HG03439 (cell line): ENCODE measurements around the gene ATL3.
"Not testable (repeated sequence)": the region's sequence is repeated elsewhere in the genome, so short reads cannot be mapped to it uniquely, and the experiment has no call there.

ENCODE experiments used
- ATAC-seq: cut with Tn5 transposase; IDR thresholded peaks from one replicate; pipeline ENCODE4 v1.9.1; 2021; ENCODE audit warnings: mild to moderate bottlenecking, moderate library complexity; ENCODE audit not compliant: unreplicated experiment

Gene ATL3, protein sequence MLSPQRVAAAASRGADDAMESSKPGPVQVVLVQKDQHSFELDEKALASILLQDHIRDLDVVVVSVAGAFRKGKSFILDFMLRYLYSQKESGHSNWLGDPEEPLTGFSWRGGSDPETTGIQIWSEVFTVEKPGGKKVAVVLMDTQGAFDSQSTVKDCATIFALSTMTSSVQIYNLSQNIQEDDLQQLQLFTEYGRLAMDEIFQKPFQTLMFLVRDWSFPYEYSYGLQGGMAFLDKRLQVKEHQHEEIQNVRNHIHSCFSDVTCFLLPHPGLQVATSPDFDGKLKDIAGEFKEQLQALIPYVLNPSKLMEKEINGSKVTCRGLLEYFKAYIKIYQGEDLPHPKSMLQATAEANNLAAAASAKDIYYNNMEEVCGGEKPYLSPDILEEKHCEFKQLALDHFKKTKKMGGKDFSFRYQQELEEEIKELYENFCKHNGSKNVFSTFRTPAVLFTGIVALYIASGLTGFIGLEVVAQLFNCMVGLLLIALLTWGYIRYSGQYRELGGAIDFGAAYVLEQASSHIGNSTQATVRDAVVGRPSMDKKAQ

DNA sequence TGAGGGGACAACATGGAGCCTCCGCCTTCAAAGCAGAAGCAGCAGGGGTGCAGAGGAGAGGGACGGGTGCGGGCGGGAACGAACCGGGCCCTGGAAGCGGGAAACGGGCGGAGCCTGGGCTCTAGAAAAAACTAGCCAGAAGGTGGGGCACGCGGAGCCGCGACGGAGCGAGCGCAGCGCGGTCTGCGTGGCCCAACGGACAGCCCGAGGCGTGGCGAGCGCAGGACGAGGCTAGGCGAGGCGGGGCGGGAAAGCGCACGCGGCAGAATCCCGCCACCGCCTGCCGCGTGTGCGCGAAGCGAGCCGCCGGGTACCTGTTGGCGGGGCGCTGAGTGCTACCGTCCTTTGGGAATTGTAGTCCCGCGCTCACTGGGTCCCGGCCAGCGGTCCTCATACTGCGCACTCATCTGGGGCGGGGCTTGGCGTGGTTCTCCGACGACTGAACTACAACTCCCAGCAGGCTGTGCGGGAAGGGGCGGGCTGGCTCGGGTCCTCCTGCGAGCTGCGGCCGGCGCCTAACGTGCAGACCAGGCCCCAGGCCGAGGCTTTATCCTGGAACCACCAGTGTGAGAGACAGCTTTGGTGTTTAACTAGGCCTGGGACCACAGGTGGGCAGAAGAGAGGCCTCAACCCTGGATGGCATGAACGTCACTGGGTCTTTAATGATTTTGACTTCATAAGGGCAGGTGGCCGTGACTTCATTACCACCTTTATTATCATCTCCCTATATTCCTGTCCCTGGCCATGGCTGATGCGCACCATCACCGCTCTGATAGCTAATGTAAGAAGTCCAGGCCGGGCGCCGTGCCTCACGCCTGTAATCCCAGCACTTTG is at the start of gene ATL3:
TSS of gene ATL3 (minus strand) at position 55 of the 834 bp plus-strand sequence. CDS start at position 14, 41 bp downstream.
- peak; percentile 77 for ATAC-seq

DNA sequence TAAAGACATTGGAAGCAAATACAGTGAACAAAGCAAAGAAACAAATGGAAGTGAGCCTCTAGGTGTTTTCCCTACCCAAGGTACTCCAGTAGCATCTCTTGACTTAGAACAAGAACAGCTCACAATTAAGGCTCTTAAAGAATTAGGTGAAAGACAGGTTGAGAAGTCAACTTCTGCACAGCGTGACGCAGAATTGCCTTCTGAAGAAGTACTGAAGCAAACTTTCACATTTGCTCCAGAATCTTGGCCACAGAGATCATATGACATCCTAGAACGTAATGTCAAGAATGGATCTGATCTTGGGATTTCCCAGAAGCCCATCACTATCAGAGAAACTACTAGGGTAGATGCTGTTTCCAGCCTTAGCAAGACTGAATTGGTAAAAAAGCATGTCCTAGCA is 49.4 kb upstream of the ATL3 start:
- no peak for ATAC-seq

DNA sequence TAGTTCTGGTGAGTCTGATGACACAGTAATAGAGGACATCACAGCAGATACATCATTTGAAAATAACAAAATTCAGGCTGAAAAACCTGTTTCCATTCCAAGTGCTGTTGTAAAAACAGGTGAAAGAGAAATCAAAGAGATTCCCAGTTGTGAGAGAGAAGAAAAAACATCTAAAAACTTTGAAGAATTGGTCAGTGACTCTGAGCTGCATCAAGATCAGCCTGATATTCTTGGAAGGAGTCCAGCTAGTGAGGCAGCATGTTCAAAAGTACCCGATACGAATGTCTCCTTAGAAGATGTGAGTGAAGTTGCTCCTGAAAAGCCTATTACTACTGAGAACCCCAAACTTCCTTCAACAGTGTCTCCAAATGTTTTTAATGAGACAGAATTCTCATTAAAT is 48.8 kb upstream of the ATL3 start:
- ATAC-seq = no peak

DNA sequence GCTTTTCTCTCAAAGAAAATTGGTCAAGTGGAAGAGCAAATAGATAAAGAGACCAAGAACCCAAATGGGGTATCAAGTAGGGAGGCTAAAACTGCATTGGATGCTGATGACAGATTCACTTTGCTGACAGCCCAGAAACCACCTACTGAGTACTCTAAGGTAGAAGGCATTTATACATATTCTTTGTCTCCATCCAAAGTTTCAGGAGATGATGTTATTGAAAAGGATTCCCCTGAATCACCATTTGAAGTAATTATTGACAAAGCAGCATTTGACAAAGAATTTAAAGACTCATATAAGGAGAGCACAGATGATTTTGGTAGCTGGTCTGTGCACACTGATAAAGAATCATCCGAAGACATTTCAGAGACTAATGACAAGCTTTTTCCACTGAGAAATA is 47.8 kb upstream of the ATL3 start:
- no peak for ATAC-seq

DNA sequence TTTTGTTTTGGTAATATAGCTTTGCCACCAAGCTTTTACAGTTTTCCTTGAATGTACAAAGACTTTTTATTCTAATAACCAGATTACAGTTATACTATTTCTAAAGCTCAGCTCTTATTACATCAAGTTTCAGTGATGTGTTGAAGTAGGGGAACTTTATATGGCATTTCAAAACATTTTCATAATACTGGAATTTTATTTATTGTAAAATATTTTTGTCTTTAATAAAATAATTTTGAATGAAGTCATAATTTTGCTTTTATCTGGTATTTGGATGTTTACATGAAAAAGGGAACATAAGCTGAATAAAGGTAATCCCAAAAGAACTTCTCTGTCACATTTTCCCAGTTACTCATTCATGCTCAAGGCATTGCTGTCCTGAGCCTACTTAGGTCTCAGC is 44.9 kb upstream of the ATL3 start:
- no peak for ATAC-seq

DNA sequence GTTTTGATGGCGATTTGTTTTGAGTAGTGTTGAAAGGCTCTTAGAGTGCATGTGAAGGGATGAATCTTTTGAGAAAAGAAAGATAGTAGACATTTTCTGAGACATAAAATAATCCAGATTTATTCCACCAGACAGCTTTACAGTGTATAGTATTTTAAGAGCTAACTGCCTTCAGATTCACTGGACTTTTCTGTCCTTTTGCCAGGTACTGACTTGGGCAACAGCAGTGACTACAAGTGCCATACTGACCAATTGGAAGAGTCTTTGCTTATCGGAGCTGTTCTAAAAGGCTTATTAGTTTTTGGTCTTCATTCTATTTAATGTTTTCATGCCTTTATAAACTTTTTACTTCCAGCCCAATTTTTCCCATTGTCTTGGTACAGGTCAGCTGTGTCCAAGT is 42.6 kb upstream of the ATL3 start:
- no peak for ATAC-seq

DNA sequence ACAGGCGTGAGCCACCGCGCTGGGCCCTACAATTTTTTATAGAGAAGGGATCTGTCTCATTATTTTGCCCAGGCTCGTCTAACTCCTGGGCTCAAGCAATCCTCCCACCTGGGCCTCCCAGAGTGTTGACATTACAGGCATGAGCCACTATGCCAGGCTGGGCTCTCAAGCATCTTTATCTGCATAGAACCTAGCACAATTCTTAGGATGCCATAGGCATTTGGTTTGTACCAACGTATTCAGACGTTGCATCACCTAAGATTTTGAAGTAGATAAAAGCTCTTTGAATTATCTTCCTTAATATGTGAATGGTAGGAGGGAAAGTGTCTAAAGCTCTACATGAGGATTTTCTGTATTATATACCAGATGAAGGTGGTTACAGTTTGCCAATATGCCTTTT is 40.7 kb upstream of the ATL3 start:
- no peak for ATAC-seq

DNA sequence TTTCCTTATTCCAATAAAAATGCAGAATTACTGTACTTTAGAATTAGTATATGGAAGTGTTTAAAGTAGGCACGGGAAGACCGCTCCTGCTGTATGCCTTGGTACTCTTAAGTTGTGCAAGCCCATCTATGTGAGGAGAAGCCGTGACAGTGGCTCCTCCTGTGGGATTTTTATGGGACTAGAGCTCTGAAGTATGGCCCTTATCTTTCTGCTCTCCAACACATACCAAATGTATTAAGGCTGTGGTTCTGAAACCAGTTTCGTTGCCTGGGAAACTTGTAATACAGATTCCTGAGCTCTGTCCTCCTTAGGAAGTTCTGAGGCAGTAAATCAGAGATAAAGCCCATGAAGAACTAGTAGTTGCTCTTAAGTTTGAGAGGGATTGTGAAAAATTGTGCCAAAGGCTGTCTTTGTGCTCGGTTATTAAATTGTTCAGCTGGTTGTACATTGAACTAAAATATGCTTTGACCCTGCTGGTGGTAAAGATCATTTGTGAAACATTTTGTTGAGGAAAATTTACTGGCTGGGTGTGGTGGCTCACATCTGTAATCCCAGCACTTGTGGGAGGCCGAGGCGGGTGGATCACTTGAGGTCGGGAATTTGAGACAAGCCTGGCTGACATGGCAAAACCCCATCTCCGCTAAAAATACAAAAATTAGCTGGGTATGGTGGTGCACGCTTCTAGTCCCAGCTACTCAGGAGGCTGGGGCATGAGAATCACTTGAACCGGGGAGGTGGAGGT is 39.5 kb upstream of the ATL3 start:
- ATAC-seq = no peak

DNA sequence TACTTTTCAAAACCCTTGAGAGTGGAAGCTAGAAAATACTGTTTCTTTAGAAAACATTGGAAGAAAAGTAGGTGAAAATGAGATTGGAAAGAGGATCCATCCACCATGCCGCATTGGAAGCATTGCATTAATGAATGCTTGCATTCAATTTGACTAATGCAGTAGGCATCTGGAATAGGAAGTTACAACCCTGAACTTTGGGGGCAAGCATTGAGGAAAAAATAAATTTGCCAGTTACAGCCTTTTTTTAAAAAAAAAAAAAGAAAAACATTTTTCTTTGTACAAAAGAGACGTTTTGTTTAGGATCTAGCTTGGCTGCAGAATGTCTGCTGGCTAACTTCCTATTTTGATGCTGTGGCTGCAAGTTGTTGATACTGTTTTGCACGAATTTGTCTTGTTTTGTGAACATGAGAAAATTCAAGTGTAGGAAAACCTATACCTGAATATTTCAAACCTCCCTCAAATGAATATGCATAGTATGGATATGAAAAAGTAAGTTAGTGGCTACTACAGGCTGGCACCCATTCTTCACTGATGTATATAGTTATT is 38.2 kb upstream of the ATL3 start:
- no peak for ATAC-seq

DNA sequence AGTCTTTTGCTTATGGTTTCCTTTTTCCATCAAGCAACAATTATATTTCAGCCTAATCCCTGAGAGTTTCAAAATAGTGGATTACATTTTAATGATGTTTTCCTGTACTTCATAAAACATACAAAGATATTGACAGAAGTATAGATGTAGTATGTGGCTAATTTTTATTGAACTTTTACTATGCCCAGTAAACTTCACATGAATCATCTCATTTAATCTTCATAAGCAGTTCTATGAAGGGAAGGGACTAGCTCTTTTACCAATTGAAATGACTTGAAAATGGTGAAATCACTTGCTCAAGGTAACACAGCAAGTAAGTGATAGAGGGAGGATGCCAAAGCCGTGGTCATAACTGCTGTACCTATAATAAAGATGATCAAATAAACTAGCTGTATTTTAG is 37.6 kb upstream of the ATL3 start:
- no peak for ATAC-seq

DNA sequence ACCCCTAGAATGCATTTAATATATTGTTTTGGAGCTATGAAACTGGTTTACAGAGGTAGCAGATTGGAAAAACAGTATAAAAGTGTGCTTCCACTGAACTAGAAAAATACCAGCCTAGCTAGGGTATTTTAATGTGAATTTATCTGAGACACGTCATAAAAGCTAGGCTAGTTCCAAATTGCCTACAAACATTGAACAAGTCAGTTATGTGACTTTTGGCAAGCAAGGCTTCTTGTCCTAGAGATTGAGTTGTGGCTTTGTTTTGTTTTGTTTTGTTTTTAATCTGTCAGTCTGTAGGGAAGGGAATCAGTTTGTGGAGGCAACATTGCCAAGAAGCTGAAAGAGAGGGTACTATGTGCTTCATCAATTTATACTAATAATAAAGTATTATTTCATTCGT is 34.4 kb upstream of the ATL3 start:
- ATAC-seq = no peak

DNA sequence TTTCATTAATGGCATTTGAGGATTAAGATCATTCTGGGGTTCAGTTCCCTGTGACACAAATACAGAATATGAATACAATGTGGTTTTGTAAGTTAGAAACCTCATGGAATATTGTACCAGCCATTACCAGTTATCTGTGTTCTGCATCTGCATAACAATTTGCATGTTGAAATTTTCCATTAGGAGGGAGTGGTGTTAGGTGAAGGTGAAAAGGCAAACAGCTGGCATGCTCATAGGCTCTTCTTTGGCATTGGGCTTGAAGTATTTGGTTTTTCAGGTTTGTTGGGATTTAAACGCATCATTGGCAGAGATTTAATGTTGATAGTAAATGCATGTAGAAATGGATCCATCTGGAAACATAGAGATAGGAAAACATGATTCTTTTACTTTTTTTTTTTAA is 28.7 kb upstream of the ATL3 start:
- no peak for ATAC-seq

DNA sequence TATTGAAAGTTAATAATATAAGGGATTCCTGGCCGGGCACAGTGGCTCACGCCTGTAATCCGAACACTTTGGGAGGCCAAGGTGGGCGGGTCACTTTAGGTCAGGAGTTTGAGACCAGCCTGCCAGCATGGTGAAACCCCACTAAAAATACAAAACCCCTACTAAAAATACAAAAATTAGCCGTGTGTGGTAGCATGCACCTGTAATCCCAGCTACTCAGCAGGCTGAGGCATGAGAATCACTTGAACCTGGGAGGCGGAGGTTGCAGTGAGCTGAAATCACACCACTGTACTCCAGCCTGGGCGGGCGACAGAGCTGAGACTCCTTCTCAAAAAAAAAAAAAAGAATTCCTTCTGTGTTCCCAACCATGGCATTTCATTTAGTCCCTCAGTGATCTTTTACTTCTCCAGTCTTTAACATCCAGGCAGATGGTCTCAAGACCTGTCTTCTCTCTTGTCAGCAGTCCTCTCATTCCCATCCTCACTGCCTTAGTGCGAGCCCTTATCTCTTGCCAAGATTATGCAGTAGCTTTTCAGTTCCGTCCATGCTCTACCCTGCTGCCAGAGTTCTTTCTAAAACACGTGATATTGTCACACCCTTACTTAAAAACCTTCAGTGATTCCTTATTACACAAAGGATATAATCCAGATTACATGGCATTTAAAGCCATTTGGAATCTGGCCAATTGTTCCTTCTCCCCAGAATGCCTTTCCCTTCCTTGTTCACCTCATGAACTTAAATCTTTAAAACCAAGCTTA is 28.0 kb upstream of the ATL3 start:
- no peak for ATAC-seq

DNA sequence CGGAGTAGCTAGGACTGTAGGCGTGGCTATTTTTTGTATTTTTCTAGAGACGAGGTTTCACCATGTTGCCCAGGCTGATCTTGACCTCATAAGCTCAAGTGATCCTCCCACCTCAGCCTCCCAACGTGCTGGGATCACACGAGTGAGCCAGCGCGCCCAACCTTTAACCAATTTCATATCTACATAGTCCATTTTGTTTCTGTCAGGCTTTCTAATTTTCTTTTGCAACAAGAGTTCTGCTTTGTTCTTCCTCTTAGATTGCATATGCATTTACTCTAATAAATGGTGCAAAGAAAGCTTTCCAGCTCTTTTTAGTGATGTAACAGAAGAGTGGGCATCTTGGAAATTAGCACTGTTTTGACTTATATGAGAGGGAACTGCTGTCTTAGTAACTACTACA is 23.4 kb upstream of the ATL3 start:
- no peak for ATAC-seq

DNA sequence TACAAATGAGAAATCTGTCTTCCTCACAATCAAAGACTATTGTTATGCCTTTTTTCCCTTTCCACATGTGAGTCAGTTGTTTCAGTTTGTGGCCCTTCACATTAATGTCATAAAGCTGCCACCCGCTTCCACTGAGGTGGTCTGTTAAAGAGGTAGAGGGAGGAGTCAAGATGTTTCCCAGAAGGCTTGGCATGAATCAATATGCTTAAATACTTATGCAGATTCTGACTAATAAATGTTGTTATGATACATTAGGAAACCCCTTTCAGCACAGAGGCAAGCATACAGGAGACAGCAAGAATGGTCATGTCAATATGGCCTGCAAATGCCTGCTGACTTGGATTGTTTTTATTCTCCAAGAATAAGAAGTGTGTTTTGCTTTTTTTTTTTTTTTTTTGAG is 16.7 kb upstream of the ATL3 start:
- ATAC-seq = no peak

DNA sequence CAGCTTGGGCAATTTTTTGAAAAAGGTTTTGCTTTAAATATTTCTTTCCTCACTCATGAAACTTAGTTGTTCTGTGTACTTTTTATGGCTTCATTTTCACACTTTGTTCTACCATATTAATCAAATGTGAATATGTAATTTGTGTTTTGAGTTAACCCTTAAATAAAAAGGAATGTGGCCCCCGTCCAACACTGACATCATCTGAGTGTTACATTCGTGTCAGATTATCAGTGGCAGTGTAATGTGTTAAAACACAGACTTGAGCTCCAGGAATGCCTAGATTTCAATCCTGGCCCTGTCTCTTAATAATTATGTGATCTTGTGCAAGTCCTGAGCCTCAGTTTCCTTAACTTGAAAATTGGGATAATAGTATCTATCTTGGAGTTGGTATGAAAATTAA is 15.8 kb upstream of the ATL3 start:
- no peak for ATAC-seq

DNA sequence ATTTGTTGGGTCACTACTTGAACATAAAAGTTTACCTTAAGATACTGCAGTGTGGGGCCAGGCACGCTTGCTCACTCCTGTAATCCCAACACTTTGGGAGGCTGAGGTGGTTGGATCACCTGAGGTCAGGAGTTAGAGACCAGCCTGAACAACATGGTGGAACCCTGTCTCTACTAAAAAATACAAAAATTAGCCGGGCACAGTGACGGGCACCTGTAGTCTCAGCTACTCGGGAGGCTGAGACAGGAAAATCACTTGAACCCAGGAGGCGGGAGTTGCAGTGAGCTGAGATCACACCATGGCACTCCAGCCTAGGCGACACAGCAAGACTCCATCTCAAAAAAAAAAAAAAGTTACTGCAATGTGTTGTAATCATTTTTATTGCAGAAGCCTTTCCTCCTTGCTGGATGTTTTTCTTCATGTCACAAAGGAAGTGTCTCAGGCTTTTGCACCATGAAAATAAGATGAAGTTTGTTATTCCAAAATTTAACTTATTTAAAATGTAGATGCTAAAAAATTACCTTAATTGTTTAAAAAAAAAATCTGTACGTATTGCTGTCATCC is 14.1 kb upstream of the ATL3 start:
- not testable (repeated sequence) for ATAC-seq

DNA sequence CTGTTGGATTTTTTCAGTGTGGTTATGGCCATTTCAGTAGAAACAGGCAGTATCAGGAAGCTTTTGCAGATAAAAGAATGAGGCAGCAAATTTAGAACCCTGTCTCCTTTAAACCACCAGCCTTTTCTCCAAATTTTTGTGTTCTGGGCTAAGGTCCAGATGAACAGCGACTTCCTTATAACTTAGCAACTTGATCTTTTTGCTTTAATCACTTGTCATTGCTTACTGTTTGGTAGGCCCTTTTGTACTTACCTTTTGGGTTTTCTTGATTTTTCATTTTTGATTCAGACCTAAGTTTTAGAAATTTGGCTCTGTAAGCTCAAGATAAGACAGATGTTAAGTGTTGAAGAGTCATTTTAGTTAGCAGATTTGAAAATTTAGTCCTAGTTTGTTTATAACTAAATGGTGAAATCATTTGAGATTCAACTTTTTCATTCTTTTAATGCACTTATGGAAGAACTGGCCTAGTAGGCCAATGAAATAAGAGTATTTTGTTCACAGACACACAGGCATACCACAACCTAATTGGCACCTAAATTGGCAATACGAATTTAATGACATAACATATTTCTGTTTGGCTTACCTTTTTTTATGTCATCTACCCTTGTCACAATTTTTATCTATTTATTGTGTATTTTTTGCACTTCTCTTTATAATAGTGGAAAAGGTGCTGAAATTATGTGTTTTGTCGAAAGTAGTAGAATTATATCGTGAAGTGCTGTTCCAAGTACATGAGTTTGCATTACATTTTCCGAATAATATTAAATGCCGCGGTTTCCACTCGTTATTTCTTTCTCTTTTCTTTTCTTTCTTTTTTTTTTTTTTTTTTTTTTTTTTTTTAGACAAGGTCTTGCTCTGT is 12.2 kb upstream of the ATL3 start:
- ATAC-seq = no peak
